Heart left ventricle (tissue), 13 donors: Measurements from ENCODE around the gene SLC22A2.

Experiments
- CTCF ChIP-seq, 12 donors: fragments of 200-600 bp; sonication (generic) in 4 of 12; IDR thresholded peaks; one replicate each; pipeline versions ENCODE4 v1.5.0 to v1.8.0; 2018 to 2022; ENCODE audit warnings: antibody characterized with exemption in 12 of 12, mild to moderate bottlenecking in 5 of 12
- POLR2A ChIP-seq, 2 donors: fragments of 450-650 bp; IDR thresholded peaks; one replicate each; pipeline ENCODE4 v1.6.1; 2017; ENCODE audit warnings: antibody characterized with exemption in 2 of 2, mild to moderate bottlenecking in 2 of 2, moderate library complexity in 2 of 2
- donor health status: ischemic (EF 13 %, LVEDD 7.1; RV severe dilation, severe dysfunction).
- donor health status: DM: no; HTN: yes; CAD: no.
- donor health status: DM: no; HTN: no; CAD: no.
- donor health status: ischemic (EF 25% LVEDD 6.9; RV normal size, moderate dysfunction).
- donor health status: ischemic (EF 25% LVEDD 5.7; RV mildly dilated, moderate dysfunction).
- donor health status: ischemic (EF 35%, LVEDD 5.7; RV mildly dilated, moderate dysfunction).
- donor health status: nonischemic (EF 11% LVEDD 7.7; RV severe dilation, severe dysfunction).
- donor health status: DM: yes; HTN: yes; CAD: no.
- donor health status: PGD.
- donor health status: ischemic (EF 29% LVEDD 5.4; RV normal size, mild dysfunction).
- donor health status: nonischemic (EF 23%, LVEDD 6.1; RV moderate dilation, normal function).

GRCh38 chr6:160256445-160256844 lies 2.2 kb downstream of the SLC22A2 start:
- TF ChIP-seq POLR2A (IDR thresholded peaks at IDR 0.05) = no peak
- no peak for TF ChIP-seq CTCF (IDR thresholded peaks at IDR 0.05)
